ENCODE results near the gene WASL.

The WASL gene

GRCh38 chr7:123661765-123662164 lies 87.0 kb downstream of the WASL start:
- TF ChIP-seq, protein P1, sequence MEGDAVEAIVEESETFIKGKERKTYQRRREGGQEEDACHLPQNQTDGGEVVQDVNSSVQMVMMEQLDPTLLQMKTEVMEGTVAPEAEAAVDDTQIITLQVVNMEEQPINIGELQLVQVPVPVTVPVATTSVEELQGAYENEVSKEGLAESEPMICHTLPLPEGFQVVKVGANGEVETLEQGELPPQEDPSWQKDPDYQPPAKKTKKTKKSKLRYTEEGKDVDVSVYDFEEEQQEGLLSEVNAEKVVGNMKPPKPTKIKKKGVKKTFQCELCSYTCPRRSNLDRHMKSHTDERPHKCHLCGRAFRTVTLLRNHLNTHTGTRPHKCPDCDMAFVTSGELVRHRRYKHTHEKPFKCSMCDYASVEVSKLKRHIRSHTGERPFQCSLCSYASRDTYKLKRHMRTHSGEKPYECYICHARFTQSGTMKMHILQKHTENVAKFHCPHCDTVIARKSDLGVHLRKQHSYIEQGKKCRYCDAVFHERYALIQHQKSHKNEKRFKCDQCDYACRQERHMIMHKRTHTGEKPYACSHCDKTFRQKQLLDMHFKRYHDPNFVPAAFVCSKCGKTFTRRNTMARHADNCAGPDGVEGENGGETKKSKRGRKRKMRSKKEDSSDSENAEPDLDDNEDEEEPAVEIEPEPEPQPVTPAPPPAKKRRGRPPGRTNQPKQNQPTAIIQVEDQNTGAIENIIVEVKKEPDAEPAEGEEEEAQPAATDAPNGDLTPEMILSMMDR (IDR thresholded peaks at IDR 0.05; ENCODE audit: low read depth, low read length, missing control alignments), result no peak
- no peak for DNase-seq (ENCODE audit: low read depth)
- in situ Hi-C loops (cut with HindIII; ENCODE audit: low sequenced_read_pairs), result no loop called here
- H3K4me3 ChIP-seq (ENCODE audit: low read depth, low read length), result no peak overlapping the region

DNA sequence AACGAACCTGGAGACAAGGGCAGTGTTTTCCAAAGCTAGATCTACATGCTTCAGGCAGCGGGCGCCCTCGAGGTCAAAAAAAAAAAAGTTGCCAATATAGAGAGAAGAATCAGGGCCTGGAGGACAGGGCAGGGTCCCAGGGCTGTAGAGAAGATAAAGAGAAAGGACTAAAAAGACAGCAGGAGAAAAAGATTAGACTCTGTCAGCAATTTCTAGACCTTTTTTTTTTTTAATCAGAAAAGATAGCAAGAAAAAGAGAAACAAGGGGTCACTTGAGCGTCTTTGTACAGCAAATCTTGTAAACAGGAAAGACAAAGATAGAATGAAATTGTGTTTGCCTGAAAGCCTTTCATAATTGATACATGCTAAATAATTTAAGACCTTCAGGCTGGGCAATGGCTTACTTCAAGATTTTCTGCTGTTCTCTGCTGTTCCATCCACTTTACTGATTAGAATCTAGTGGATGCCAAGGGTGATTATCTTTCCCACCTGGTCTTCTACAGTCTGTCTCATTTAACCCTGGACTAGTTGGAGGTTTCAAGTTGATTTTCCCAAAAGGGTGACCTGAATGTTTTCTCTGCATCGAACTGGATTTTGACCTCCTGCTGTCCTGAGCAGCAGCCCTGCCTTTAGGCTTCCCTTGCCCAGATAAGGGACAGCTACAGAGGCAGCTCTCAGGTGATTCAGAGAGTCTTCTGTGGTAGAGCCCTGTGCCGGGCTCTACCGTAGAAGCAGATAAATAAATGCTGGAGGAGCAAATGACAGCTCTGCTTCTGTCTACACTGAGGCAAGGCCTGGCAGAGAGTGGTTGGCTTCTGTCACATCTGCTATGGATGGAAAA lies 88.1 kb downstream of the WASL start:
- no peak for DNase-seq (ENCODE audit: low read depth)
- in situ Hi-C loops (cut with HindIII; ENCODE audit: low sequenced_read_pairs), result no loop called here
- TF ChIP-seq, protein P1 (IDR thresholded peaks at IDR 0.05; ENCODE audit: low read depth, low read length, missing control alignments), result no peak
- H3K4me3 ChIP-seq (ENCODE audit: low read depth, low read length), result no peak overlapping the region

DNA sequence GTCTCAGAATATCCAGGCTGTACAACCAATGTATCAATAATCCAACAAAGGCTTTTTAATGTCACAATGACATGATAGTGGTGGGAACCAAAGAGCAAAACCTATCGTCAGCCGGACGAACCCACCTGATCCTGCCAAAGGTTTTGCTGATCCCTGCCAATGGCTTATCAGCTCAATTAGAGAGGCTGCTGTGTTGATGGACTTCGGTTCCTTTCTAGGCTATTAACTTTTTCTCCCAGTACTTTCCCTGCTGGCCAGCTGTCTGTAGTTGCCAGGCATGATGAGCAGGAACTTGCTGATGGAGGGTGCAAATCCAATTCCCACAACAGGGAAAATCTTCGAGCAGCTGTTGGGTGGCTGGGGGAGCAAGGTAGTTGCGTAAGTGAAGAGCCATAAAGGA lies 90.8 kb downstream of the WASL start:
- DNase-seq (ENCODE audit: low read depth), result no peak
- no peak overlapping the region for H3K4me3 ChIP-seq (ENCODE audit: low read depth, low read length)
- TF ChIP-seq, protein P1 (IDR thresholded peaks at IDR 0.05; ENCODE audit: low read depth, low read length, missing control alignments), result no peak

DNA sequence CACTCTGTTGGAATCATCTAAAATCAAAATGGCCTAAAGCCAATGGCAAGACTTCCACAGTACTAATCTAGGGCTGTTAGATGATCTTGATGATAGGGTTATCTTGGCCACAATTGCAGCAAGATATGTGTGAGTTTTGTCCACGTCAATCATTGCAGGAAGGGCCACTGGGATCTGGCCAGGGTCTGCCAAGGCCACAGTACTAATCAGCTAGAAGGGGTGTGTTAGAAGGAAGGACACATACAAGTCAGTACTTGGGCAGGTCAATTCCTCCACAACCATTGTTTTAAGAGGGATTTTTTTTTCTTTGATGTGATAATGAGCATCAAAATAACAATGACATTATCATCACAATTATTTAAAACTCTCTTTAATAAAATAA lies 91.5 kb downstream of the WASL start:
- in situ Hi-C loops (cut with HindIII; ENCODE audit: low sequenced_read_pairs), result no loop called here

More for the DNA sequence above, 90.8 kb downstream of the WASL start:
- in situ Hi-C loops (cut with HindIII; ENCODE audit: low sequenced_read_pairs), result no loop called here

GRCh38 chr7:123656544-123657303 lies 92.1 kb downstream of the WASL start:
- no peak overlapping the region for H3K4me3 ChIP-seq (ENCODE audit: low read depth, low read length)
- DNase-seq (ENCODE audit: low read depth), result no peak
- TF ChIP-seq, protein P1 (IDR thresholded peaks at IDR 0.05; ENCODE audit: low read depth, low read length, missing control alignments), result no peak
- in situ Hi-C loops (cut with HindIII; ENCODE audit: low sequenced_read_pairs), result no loop called here

More for the DNA sequence above, 91.5 kb downstream of the WASL start:
- no peak overlapping the region for H3K4me3 ChIP-seq (ENCODE audit: low read depth, low read length)
- DNase-seq (ENCODE audit: low read depth), result no peak
- TF ChIP-seq, protein P1 (IDR thresholded peaks at IDR 0.05; ENCODE audit: low read depth, low read length, missing control alignments), result no peak

DNA sequence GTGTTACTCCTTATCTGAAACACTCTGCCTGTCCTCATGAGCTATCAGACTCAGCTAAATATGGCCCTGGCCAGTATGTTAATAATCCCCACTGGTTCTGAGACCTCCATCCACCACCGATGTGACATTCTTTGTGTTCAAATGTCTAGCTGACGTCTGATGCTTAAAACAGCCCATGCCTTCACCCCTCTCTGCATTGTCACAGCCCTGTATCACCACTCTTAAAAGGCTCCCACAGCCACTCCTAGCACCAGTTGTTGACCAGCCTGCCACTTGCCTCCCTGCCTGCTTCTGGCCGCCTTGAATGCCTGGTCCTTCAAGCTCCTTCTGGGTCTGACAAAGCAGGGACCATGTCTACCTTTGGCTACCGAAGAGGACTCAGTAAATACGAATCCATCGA lies 93.2 kb downstream of the WASL start, which contains the start of gene LMOD2:
Gene LMOD2, plus strand, starts transcription at position 253 of the 400 bp plus-strand sequence. Its CDS starts 98 bp downstream, at position 351.
- in situ Hi-C loops (cut with HindIII; ENCODE audit: low sequenced_read_pairs), result no loop called here
- TF ChIP-seq, protein P1 (IDR thresholded peaks at IDR 0.05; ENCODE audit: low read depth, low read length, missing control alignments), result no peak
- H3K4me3 ChIP-seq (ENCODE audit: low read depth, low read length), result no peak within 1 kb of the TSS
- DNase-seq (ENCODE audit: low read depth), result no peak
